Subcutaneous abdominal adipose tissue (tissue), 5 donors: Measurements from ENCODE around the gene NDST4.

ENCODE experiments used
- H3K27ac ChIP-seq: one replicate; pipeline ENCODE4 v1.7.0; 2013; ENCODE audit warnings: low read depth, mild to moderate bottlenecking, inconsistent platforms, low read length, moderate library complexity
- H3K27me3 ChIP-seq, 5 donors: one replicate each; pipeline ENCODE4 v1.7.0; 2013; ENCODE audit warnings: low read length in 5 of 5, inconsistent platforms in 1 of 5; ENCODE audit not compliant: control insufficient read depth in 5 of 5, insufficient read depth in 4 of 5
- H3K36me3 ChIP-seq, 5 donors: one replicate each; pipeline ENCODE4 v1.7.0; 2013; ENCODE audit warnings: low read length in 5 of 5; ENCODE audit not compliant: control insufficient read depth in 5 of 5, insufficient read depth in 5 of 5
- H3K4me1 ChIP-seq, 5 donors: one replicate each; pipeline ENCODE4 v1.7.0; 2013; ENCODE audit warnings: low read length in 5 of 5, mild to moderate bottlenecking in 3 of 5, moderate library complexity in 1 of 5; ENCODE audit not compliant: control insufficient read depth in 5 of 5, insufficient read depth in 5 of 5
- H3K4me3 ChIP-seq, 5 donors: one replicate each; pipeline ENCODE4 v1.7.0; 2013; ENCODE audit warnings: low read length in 5 of 5, low read depth in 1 of 5
- H3K9ac ChIP-seq, 5 donors: one replicate each; pipeline ENCODE4 v1.7.0; 2013; ENCODE audit warnings: low read length in 5 of 5, mild to moderate bottlenecking in 4 of 5, moderate library complexity in 3 of 5
- H3K9me3 ChIP-seq, 5 donors: one replicate each; pipeline ENCODE4 v1.7.0; 2013; ENCODE audit warnings: low read length in 5 of 5; ENCODE audit not compliant: control insufficient read depth in 5 of 5
- donor health status: healthy.
- donor health status: healthy.
- donor health status: healthy.
- donor health status: healthy.
- donor health status: healthy.

The NDST4 gene

DNA sequence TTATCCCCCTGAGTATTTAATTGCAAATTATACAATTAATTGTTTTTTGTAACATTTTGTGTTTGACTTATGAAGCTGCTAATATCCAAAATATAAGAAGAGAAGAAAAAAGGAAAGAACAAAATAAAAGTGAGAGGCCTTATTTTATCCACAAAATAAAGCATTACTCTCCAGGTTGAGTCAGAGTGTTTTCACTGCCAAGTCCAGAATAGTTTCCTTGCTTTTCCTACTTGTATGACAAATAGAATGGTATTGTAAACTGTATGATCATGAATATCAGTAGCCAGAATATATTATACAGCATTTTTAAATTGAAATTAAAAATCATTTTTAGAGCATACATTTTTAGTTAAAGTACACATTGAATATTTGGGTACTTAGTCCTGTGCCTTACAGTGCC lies 237.8 kb downstream of the NDST4 start:
- H3K4me3 ChIP-seq: no peak overlapping the region
- no peaks in the 10 kb centered on the region for H3K27me3 ChIP-seq
- no peaks in the 10 kb centered on the region for H3K9me3 ChIP-seq
- no peaks in the 10 kb centered on the region for H3K36me3 ChIP-seq
- H3K27ac ChIP-seq: no peak overlapping the region
- no peak overlapping the region for H3K9ac ChIP-seq
- H3K4me1 ChIP-seq: no peaks in the 10 kb centered on the region

DNA sequence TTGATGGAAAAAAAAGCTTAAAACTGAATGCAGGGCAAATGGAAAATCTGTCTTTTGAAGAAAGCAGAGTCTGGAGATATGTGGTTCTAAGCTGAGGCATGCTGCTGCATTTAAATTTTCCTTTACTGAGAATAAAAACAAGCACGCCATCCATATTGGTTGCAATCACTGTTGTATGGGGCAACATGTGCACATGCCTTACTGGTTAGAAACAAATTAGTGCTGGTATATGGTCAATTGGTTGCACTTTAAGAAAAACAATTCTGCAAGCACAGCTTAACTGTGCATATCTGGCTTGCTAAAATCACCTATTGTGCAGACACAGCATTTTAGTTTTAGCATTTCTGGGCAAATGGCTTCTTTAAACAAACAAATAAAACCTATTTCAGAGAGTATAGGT lies 239.1 kb downstream of the NDST4 start:
- H3K36me3 ChIP-seq: no peaks in the 10 kb centered on the region
- no peaks in the 10 kb centered on the region for H3K4me1 ChIP-seq
- no peaks in the 10 kb centered on the region for H3K27me3 ChIP-seq
- H3K27ac ChIP-seq: no peak overlapping the region
- H3K9me3 ChIP-seq: no peaks in the 10 kb centered on the region
- H3K4me3 ChIP-seq: no peak overlapping the region
- no peak overlapping the region for H3K9ac ChIP-seq

DNA sequence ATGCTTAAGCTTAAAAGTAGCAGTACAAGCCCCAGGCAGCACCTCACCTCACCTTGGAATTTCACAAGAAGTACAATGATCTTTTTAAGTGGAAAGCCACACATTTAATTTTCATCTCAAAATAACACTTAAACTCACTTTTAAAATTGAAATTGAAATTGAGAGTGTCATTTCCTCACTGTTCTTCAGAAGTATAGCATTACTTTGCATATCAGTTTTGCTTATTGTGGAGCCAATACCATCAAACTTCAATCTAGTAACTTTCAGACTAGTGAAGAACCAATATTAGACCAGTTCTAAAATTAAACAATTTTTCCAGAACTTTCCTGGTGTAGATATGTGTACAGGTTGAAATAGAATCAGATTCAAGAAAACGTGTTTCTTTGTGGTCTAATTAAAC lies 242.4 kb downstream of the NDST4 start:
- Histone ChIP-seq H3K27ac (no peak overlapping the region), H3K4me3 (no peak overlapping the region), H3K4me1 (no peaks in the 10 kb centered on the region), H3K36me3 (no peaks in the 10 kb centered on the region), H3K27me3 (no peaks in the 10 kb centered on the region), H3K9me3 (no peaks in the 10 kb centered on the region), H3K9ac (no peak overlapping the region)

DNA sequence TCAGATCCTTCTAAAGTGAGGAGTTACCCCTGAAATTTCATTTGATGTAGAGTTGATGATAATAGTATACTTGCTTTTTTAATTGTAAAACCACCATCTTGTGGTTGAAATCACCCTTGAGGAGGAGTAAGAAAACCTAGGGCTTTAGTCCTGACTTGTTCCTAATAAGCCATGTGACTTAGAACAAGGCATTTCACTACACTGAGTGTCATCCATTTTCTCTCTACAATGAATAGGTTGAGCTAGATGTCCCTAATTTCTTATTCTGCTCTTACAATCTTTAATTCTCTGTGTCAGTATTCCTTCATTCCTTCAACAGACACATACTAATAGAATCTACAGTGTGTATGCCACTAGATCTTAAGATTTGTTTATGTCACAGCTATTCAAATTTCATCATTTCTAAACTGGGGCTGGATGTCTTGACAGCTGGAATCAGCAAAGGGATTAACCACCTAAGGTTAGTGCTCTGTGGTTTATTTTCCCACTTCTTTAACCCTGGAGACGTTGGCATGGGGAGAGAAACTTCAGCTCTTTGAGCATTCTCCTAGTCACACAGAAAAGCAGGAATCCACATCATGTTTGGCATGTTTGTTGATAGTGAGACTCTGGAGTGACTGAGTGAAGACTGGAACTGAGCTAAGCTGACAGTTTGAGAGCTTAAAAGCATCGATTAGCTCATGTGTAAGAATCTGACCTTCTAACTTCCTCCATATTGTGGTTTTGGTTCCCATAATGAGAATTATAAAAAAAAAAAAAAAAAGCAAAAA lies 246.3 kb downstream of the NDST4 start:
- H3K27me3 ChIP-seq: no peaks in the 10 kb centered on the region
- no peaks in the 10 kb centered on the region for H3K9me3 ChIP-seq
- H3K27ac ChIP-seq: no peak overlapping the region
- H3K36me3 ChIP-seq: no peaks in the 10 kb centered on the region
- H3K4me3 ChIP-seq: no peak overlapping the region
- H3K9ac ChIP-seq: no peak overlapping the region
- H3K4me1 ChIP-seq: no peaks in the 10 kb centered on the region

DNA sequence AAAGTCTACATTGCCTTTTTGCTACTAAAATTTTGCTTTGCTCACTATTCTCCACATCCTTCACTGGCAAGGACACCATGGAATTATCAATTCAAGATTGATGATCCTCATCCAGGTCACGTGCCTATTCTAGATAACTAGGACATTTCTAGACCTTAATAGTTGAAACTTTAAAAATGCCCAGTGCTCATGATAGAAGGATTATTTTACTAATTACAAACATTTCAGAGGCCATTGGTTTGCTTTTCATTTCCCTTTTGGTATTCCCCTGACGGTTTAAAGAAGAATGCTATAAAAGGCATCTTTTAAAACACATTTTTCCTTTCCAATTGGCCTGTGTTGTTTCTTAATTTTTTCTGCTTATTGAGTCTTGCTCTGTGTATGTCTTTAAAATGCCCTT lies 249.4 kb downstream of the NDST4 start:
- Histone ChIP-seq H3K27ac (no peak overlapping the region), H3K27me3 (no peaks in the 10 kb centered on the region)

GRCh38 chr4:114860786-114861185 lies 252.6 kb downstream of the NDST4 start:
- Histone ChIP-seq H3K36me3 (no peaks in the 10 kb centered on the region), H3K9ac (no peak overlapping the region), H3K4me1 (no peaks in the 10 kb centered on the region), H3K4me3 (no peak overlapping the region), H3K9me3 (no peaks in the 10 kb centered on the region), H3K27ac (no peak overlapping the region), H3K27me3 (no peaks in the 10 kb centered on the region)

More for the DNA sequence above, 249.4 kb downstream of the NDST4 start:
- Histone ChIP-seq H3K9me3 (no peaks in the 10 kb centered on the region), H3K4me1 (no peaks in the 10 kb centered on the region), H3K36me3 (no peaks in the 10 kb centered on the region), H3K9ac (no peak overlapping the region), H3K4me3 (no peak overlapping the region)

DNA sequence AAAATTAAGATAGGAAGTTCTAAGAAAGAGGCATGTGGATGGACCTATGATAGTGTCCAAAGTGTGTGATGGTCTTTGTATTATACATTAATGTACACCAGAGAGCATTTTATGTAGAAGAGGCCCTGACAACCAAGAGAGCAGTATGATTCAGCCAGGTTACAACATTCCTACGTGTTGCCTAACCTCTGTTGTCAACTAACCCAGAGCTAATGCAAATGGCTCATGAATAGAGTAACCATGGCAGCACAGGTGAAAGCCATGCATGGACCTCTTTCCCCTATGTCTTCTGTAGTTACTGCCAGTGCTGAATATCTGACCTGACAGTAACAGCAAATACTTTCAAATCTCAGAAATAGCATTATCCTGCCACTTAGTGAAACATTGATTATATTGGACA lies 255.6 kb downstream of the NDST4 start:
- no peaks in the 10 kb centered on the region for H3K27me3 ChIP-seq
- H3K36me3 ChIP-seq: no peaks in the 10 kb centered on the region
- no peak overlapping the region for H3K27ac ChIP-seq
- no peaks in the 10 kb centered on the region for H3K4me1 ChIP-seq
- H3K4me3 ChIP-seq: no peak overlapping the region
- peaks cover 0 to 3% (median 0%) of the 10 kb centered on the region in 5 donors for H3K9me3 ChIP-seq
- H3K9ac ChIP-seq: no peak overlapping the region

- Histone ChIP-seq H3K36me3 (no peaks in the 10 kb centered on the region), H3K9ac (no peak overlapping the region), H3K4me3 (no peak overlapping the region), H3K27me3 (no peaks in the 10 kb centered on the region), H3K9me3 (peaks cover 0 to 3% (median 0%) of the 10 kb centered on the region in 5 donors), H3K4me1 (no peaks in the 10 kb centered on the region), H3K27ac (no peak overlapping the region)
These were observed 273.4 kb downstream of the NDST4 start for GRCh38 chr4:114839986-114840385.

- no peak overlapping the region for H3K9ac ChIP-seq
- no peaks in the 10 kb centered on the region for H3K36me3 ChIP-seq
- no peaks in the 10 kb centered on the region for H3K27me3 ChIP-seq
- no peak overlapping the region for H3K4me3 ChIP-seq
- H3K27ac ChIP-seq: no peak overlapping the region
- no peaks in the 10 kb centered on the region for H3K9me3 ChIP-seq
- no peaks in the 10 kb centered on the region for H3K4me1 ChIP-seq
These were observed 282.8 kb downstream of the NDST4 start for GRCh38 chr4:114830628-114831027.

- Histone ChIP-seq H3K9ac (no peak overlapping the region), H3K36me3 (no peaks in the 10 kb centered on the region), H3K4me1 (no peaks in the 10 kb centered on the region), H3K4me3 (no peak overlapping the region), H3K27me3 (no peaks in the 10 kb centered on the region), H3K9me3 (no peaks in the 10 kb centered on the region), H3K27ac (no peak overlapping the region)
These were observed 285.8 kb downstream of the NDST4 start for GRCh38 chr4:114827651-114828050.
